ENCODE results near the gene RMP24.
A peak's percentile ranks its signal among the peaks of the same experiment; 100 is the strongest.

Gene RMP24

DNA sequence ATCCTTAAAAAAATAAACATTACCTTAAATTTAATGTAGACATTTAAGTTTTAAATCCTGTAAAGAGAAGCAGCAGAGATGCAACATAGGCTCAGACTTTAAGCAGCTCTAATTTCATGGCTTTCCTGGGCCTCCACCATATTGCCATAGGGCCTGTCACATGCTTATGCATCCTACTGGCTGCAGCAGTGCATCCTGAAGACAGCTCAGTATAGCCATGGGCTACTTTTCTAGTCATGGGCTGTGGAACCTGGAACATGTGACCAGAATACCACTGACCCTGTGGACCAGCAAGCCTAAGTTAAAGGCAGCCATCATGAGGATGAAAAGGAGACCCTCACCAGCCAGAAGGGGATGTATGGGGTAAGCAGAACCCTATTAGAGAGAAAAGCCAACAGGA, 10.7 kb downstream of the RMP24 start:
- Histone ChIP-seq H3K14ac (replicated peaks; ENCODE audit: low read depth, low read length) (peak overlapping the region; percentile 24), H3K4ac (ENCODE audit: low read depth, low read length) (peak overlapping the region; percentile 57), H4K20me1 (ENCODE audit: insufficient read depth, low read length) (no peaks in the 10 kb centered on the region), H4K8ac (ENCODE audit: low read depth in 2 of 2, low read length in 2 of 2) (peak overlapping the region in 1 of 2 experiments; percentile 71; a peak in 2 of 4 replicates), H3K23ac (ENCODE audit: low read depth, low read length) (peak overlapping the region; percentile 19), H3K4me3 (ENCODE audit: insufficient read depth, low read depth, low read length) (no peak overlapping the region), H2BK20ac (ENCODE audit: low read depth, low read length) (peak overlapping the region; percentile 86), H3K27me3 (ENCODE audit: control insufficient read depth, insufficient read depth, low read length) (no peaks in the 10 kb centered on the region), H2BK120ac (ENCODE audit: low read depth, low read length) (peak overlapping the region; percentile 86), H3K18ac (ENCODE audit: low read depth, low read length) (peak overlapping the region; percentile 48), H4K5ac (ENCODE audit: low read depth, low read length) (peak overlapping the region; percentile 33; the same call in 1 of the 2 replicates), H2AK9ac (replicated peaks; ENCODE audit: low read depth, low read length, poor library complexity) (peak overlapping the region; percentile 0), H3K4me1 (ENCODE audit: control insufficient read depth, insufficient read depth, low read length) (peaks cover 11% of the 10 kb centered on the region), H2BK15ac (ENCODE audit: low read depth, low read length) (peak overlapping the region; percentile 54; the same call in 1 of the 3 replicates), H2AK5ac (ENCODE audit: low read depth, low read length) (peak overlapping the region; percentile 71; the same call in 1 of the 2 replicates), H3K9ac (ENCODE audit: low read depth, low read length) (no peak overlapping the region), H3K27ac (ENCODE audit: insufficient read depth, low read length) (peak overlapping the region; percentile 63), H4K91ac (ENCODE audit: insufficient read depth, low read depth, low read length) (peak overlapping the region; percentile 82), H3K9me1 (ENCODE audit: insufficient read depth, low read length) (peaks cover 5% of the 10 kb centered on the region; the same call in 1 of the 2 replicates), H2AFZ (replicated peaks; ENCODE audit: low read length, poor library complexity) (no peak overlapping the region), H3K36me3 (ENCODE audit: control insufficient read depth, insufficient read depth, low read length) (peaks cover 9% of the 10 kb centered on the region), H3K79me1 (ENCODE audit: low read depth in 1 of 2, low read length in 2 of 2) (peaks cover 0 to 5% of the 10 kb centered on the region in 2 experiments; a peak in 2 of 4 replicates), H3K56ac (ENCODE audit: extremely low read depth, insufficient read depth, low read length) (no peak overlapping the region), H3K4me2 (ENCODE audit: low read depth, low read length) (no peak overlapping the region), H2BK5ac (ENCODE audit: low read depth, low read length, poor library complexity, severe bottlenecking) (peak overlapping the region; percentile 81), H3K9me3 (ENCODE audit: control insufficient read depth, insufficient read depth, low read length) (no peaks in the 10 kb centered on the region; the same call in 1 of the 2 replicates)
- ATAC-seq (ENCODE audit: low read depth) = no peak
- dilution Hi-C loops (cut with HindIII; ENCODE audit: low sequenced_read_pairs, unreplicated experiment) = no loop called here
- CTCF ChIA-PET = no interaction called here
- TF ChIP-seq MAFK (IDR thresholded peaks at IDR 0.05; ENCODE audit: low read depth, low read length) (no peak), MXI1 (IDR thresholded peaks at IDR 0.05; ENCODE audit: borderline replicate concordance, low read depth, low read length) (no peak), POLR2A (IDR thresholded peaks at IDR 0.05; ENCODE audit: low read depth, low read length) (no peak), RFX5 (IDR thresholded peaks at IDR 0.05; ENCODE audit: low read depth, low read length) (no peak), CHD1 (IDR thresholded peaks at IDR 0.05; ENCODE audit: low read depth, low read length) (no peak), FOS (IDR thresholded peaks at IDR 0.05; ENCODE audit: low read depth, low read length) (no peak), NFE2L2 (IDR thresholded peaks at IDR 0.05; ENCODE audit: low read depth, low read length) (no peak), RCOR1 (IDR thresholded peaks at IDR 0.05; ENCODE audit: insufficient replicate concordance, low read length) (no peak), SMC3 (IDR thresholded peaks at IDR 0.05; ENCODE audit: low read depth, low read length) (no peak)
- TF ChIP-seq, protein P1, sequence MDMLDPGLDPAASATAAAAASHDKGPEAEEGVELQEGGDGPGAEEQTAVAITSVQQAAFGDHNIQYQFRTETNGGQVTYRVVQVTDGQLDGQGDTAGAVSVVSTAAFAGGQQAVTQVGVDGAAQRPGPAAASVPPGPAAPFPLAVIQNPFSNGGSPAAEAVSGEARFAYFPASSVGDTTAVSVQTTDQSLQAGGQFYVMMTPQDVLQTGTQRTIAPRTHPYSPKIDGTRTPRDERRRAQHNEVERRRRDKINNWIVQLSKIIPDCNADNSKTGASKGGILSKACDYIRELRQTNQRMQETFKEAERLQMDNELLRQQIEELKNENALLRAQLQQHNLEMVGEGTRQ (IDR thresholded peaks at IDR 0.05; ENCODE audit: low read depth, low read length) = no peak
- TF ChIP-seq, protein P2, sequence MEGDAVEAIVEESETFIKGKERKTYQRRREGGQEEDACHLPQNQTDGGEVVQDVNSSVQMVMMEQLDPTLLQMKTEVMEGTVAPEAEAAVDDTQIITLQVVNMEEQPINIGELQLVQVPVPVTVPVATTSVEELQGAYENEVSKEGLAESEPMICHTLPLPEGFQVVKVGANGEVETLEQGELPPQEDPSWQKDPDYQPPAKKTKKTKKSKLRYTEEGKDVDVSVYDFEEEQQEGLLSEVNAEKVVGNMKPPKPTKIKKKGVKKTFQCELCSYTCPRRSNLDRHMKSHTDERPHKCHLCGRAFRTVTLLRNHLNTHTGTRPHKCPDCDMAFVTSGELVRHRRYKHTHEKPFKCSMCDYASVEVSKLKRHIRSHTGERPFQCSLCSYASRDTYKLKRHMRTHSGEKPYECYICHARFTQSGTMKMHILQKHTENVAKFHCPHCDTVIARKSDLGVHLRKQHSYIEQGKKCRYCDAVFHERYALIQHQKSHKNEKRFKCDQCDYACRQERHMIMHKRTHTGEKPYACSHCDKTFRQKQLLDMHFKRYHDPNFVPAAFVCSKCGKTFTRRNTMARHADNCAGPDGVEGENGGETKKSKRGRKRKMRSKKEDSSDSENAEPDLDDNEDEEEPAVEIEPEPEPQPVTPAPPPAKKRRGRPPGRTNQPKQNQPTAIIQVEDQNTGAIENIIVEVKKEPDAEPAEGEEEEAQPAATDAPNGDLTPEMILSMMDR (conservative IDR thresholded peaks at IDR 0.05; ENCODE audit: low read depth, low read length) = no peak
- POLR2A ChIA-PET (ENCODE audit: unreplicated experiment) = no interaction called here
- in situ Hi-C loops (cut with MboI; ENCODE audit: low sequenced_read_pairs) = no loop called here
- intact Hi-C loops (cut with micrococcal nuclease) = no loop called here
- DNase-seq = no peak
- BruUV-seq (replicated peaks) = no TSS peak

Data from IMR-90 (cell line).